H1 (cell line): Measurements from ENCODE around the gene ARHGAP26. TPM values are rescaled to one million over a fixed set of nuclear protein-coding genes. Genes with fewer than 3 reads are reported as not detected.

Experiments
- CTCF ChIA-PET: fragments of 300-600 bp; sonication (Branson Sonifier 250); formaldehyde crosslinking; loops from one replicate; lab custom pipeline; 2021; ENCODE audit not compliant: partially characterized antibody; lab: Charles Lee
- POLR2A ChIA-PET: fragments of 300-600 bp; sonication (Branson Sonifier 250); formaldehyde crosslinking; loops from one replicate; lab custom pipeline; 2021; ENCODE audit warnings: inconsistent platforms; ENCODE audit not compliant: partially characterized antibody; lab: Charles Lee
- DNase-seq, 2 experiments: peaks; one replicate each; pipeline versions ENCODE4 v3.0.0 to v3.0.0-alpha.2; 2010 to 2022; ENCODE audit warnings: low spot score in 2 of 2, low read depth in 1 of 2, mixed read lengths in 1 of 2
- FAIRE-seq: peaks from 2 replicates; lab custom pipeline; 2011; peaks lifted over from hg19 to GRCh38; lab: Jason Lieb, UNC
- H2AFZ ChIP-seq: 2 replicates; pipeline ENCODE4 v1.8.1; 2012; ENCODE audit warnings: low read length, inconsistent platforms
- H2AK5ac ChIP-seq: 2 replicates; pipeline ENCODE4 v1.6.1; 2013; ENCODE audit warnings: low read depth, low read length
- H2BK120ac ChIP-seq: replicated peaks from 2 replicates; pipeline ENCODE3; 2013; ENCODE audit warnings: low read depth, low read length, inconsistent platforms
- H2BK12ac ChIP-seq: 2 replicates; pipeline ENCODE4 v1.6.1; 2013; ENCODE audit warnings: low read depth, low read length
- H2BK15ac ChIP-seq: 2 replicates; pipeline ENCODE4 v1.6.1; 2013; ENCODE audit warnings: low read length
- H2BK20ac ChIP-seq: 2 replicates; pipeline ENCODE4 v1.6.1; 2013; ENCODE audit warnings: low read length
- H2BK5ac ChIP-seq: 2 replicates; pipeline ENCODE4 v1.6.1; 2013; ENCODE audit warnings: low read depth, low read length
- H3K14ac ChIP-seq: 2 replicates; pipeline ENCODE4 v1.6.1; 2013; ENCODE audit warnings: inconsistent platforms; ENCODE audit not compliant: insufficient read length
- H3K18ac ChIP-seq: 2 replicates; pipeline ENCODE4 v1.6.1; 2013; ENCODE audit warnings: low read length; ENCODE audit errors: extremely low read depth
- H3K23ac ChIP-seq: 2 replicates; pipeline ENCODE4 v1.6.1; 2013; ENCODE audit warnings: inconsistent platforms; ENCODE audit not compliant: insufficient read length
- H3K23me2 ChIP-seq: 2 replicates; pipeline ENCODE4 v1.6.1; 2013; ENCODE audit warnings: low read depth, low read length
- H3K27ac ChIP-seq: 2 replicates; pipeline ENCODE4 v1.6.1; 2011; ENCODE audit warnings: low read depth, low read length, inconsistent platforms
- H3K27me3 ChIP-seq, 4 experiments: replicated peaks in 1 of 4; 1 replicate in 1 of 4; 2 replicates in 3 of 4; pipeline versions ENCODE4 v1.6.1 to v1.8.1; 2011 to 2013; ENCODE audit warnings: low read length in 3 of 4, mild to moderate bottlenecking in 3 of 4, inconsistent platforms in 2 of 4, mixed read lengths in 2 of 4, moderate library complexity in 1 of 4; ENCODE audit not compliant: control insufficient read depth in 3 of 4, insufficient read depth in 3 of 4; ENCODE audit errors: extremely low read depth in 1 of 4
- H3K36me3 ChIP-seq, 4 experiments: 2 replicates each; pipeline versions ENCODE4 v1.6.1 to v1.8.1; 2011 to 2013; ENCODE audit warnings: mild to moderate bottlenecking in 4 of 4, low read length in 3 of 4, moderate library complexity in 2 of 4, control low read depth in 1 of 4, inconsistent platforms in 1 of 4; ENCODE audit not compliant: insufficient read depth in 4 of 4, control insufficient read depth in 2 of 4
- H3K4ac ChIP-seq: replicated peaks from 2 replicates; pipeline ENCODE3; 2013; ENCODE audit warnings: low read length, low read depth, mixed read lengths, inconsistent platforms; ENCODE audit not compliant: insufficient read length
- H3K4me1 ChIP-seq, 4 experiments: replicated peaks in 1 of 4; 1 replicate in 1 of 4; 2 replicates in 3 of 4; pipeline versions ENCODE4 v1.6.1 to v1.8.1; 2011 to 2013; ENCODE audit warnings: low read length in 3 of 4, inconsistent platforms in 2 of 4, mixed read lengths in 1 of 4; ENCODE audit not compliant: insufficient read depth in 4 of 4, control insufficient read depth in 3 of 4
- H3K4me2 ChIP-seq, 2 experiments: 2 replicates each; pipeline versions ENCODE4 v1.6.1 to v1.8.1; 2011 to 2013; ENCODE audit warnings: low read depth in 2 of 2, low read length in 2 of 2, control low read depth in 1 of 2, inconsistent platforms in 1 of 2, mild to moderate bottlenecking in 1 of 2; ENCODE audit not compliant: insufficient read depth in 1 of 2
- H3K4me3 ChIP-seq, 4 experiments: fragments of 200-600, 300-600 bp in 1 of 4; sonication (generic), shearing (Covaris generic), sonication (Bioruptor Twin) in 1 of 4; 2 replicates each; pipeline versions ENCODE4 v1.5.1 to v1.8.1; 2011 to 2016; ENCODE audit warnings: low read length in 4 of 4, low read depth in 3 of 4, control low read depth in 2 of 4, inconsistent platforms in 2 of 4, mild to moderate bottlenecking in 2 of 4, mixed read lengths in 1 of 4, moderate library complexity in 1 of 4; ENCODE audit not compliant: insufficient read depth in 2 of 4; ENCODE audit errors: extremely low read depth in 1 of 4
- H3K56ac ChIP-seq: replicated peaks from 2 replicates; pipeline ENCODE3; 2013; ENCODE audit warnings: low read depth, mild to moderate bottlenecking, mixed read lengths, low read length, inconsistent platforms; ENCODE audit not compliant: insufficient read length
- H3K79me1 ChIP-seq: 2 replicates; pipeline ENCODE4 v1.6.1; 2013; ENCODE audit warnings: low read depth, low read length, control low read depth
- H3K79me2 ChIP-seq, 2 experiments: 2 replicates each; pipeline versions ENCODE4 v1.6.1 to v1.8.1; 2012 to 2013; ENCODE audit warnings: low read length in 2 of 2, mild to moderate bottlenecking in 2 of 2, inconsistent platforms in 1 of 2; ENCODE audit not compliant: insufficient read depth in 2 of 2, control insufficient read depth in 1 of 2
- H3K9ac ChIP-seq, 4 experiments: replicated peaks in 1 of 4; 1 replicate in 1 of 4; 2 replicates in 3 of 4; pipeline versions ENCODE4 v1.6.1 to v1.8.1; 2011 to 2013; ENCODE audit warnings: low read depth in 3 of 4, low read length in 3 of 4, control low read depth in 2 of 4, mild to moderate bottlenecking in 2 of 4, moderate library complexity in 2 of 4, inconsistent platforms in 1 of 4; ENCODE audit errors: extremely low read depth in 1 of 4
- H3K9me3 ChIP-seq, 2 experiments: 2 replicates each; pipeline versions ENCODE4 v1.6.1 to v1.8.1; 2012 to 2013; ENCODE audit warnings: mild to moderate bottlenecking in 2 of 2, moderate library complexity in 2 of 2, control low read depth in 1 of 2, inconsistent platforms in 1 of 2, low read depth in 1 of 2, low read length in 1 of 2, mixed read lengths in 1 of 2; ENCODE audit not compliant: insufficient read depth in 2 of 2
- H4K20me1 ChIP-seq, 2 experiments: replicated peaks in 1 of 2; 2 replicates each; pipeline versions ENCODE3 to v1.8.1; 2011 to 2013; ENCODE audit warnings: inconsistent platforms in 2 of 2, low read length in 2 of 2, mild to moderate bottlenecking in 1 of 2; ENCODE audit not compliant: insufficient read depth in 2 of 2, control insufficient read depth in 1 of 2
- H4K5ac ChIP-seq: 2 replicates; pipeline ENCODE4 v1.6.1; 2013; ENCODE audit warnings: low read length, low read depth, mixed read lengths, inconsistent platforms; ENCODE audit not compliant: insufficient read length
- H4K8ac ChIP-seq: 2 replicates; pipeline ENCODE4 v1.8.0; 2013; ENCODE audit warnings: mild to moderate bottlenecking, moderate library complexity, low read length, inconsistent platforms; ENCODE audit not compliant: insufficient read depth; ENCODE audit errors: extremely low read depth
- H4K91ac ChIP-seq: replicated peaks from 2 replicates; pipeline ENCODE3; 2013; ENCODE audit warnings: low read length, mixed read lengths, inconsistent platforms; ENCODE audit not compliant: insufficient read length
- CTBP2 ChIP-seq: IDR thresholded peaks from 2 replicates; pipeline ENCODE4 v1.7.0; 2011; ENCODE audit warnings: borderline replicate concordance, mild to moderate bottlenecking, moderate library complexity, mixed read lengths, low read length; ENCODE audit not compliant: insufficient read depth, insufficient read length
- GABPA ChIP-seq: IDR thresholded peaks from 2 replicates; pipeline ENCODE4 v1.6.1; 2011; ENCODE audit warnings: mild to moderate bottlenecking, low read length, moderate library complexity, borderline replicate concordance; ENCODE audit not compliant: insufficient read depth
- KDM4A ChIP-seq: IDR thresholded peaks from one replicate; pipeline ENCODE4 v1.7.1; 2012; ENCODE audit warnings: low read depth, mild to moderate bottlenecking, moderate library complexity, low read length, inconsistent platforms; ENCODE audit not compliant: severe bottlenecking
- RNF2 ChIP-seq: fragments of 200-900, 300-1000 bp; sonication (generic); IDR thresholded peaks from 2 replicates; pipeline ENCODE4 v1.7.1; 2016; ENCODE audit warnings: borderline replicate concordance, low read depth, mild to moderate bottlenecking, antibody characterized with exemption, low read length; ENCODE audit not compliant: poor library complexity, severe bottlenecking; ENCODE audit errors: missing control alignments
- TAF7 ChIP-seq: optimal IDR thresholded peaks from 2 replicates; pipeline ENCODE3; 2011; ENCODE audit warnings: low read depth, mild to moderate bottlenecking, inconsistent platforms, low read length, moderate library complexity, borderline replicate concordance
- TBP ChIP-seq: IDR thresholded peaks from 2 replicates; pipeline ENCODE4 v1.6.1; 2011; ENCODE audit warnings: low read depth, low read length, improper control_type of control experiment
- TEAD4 ChIP-seq: IDR thresholded peaks from 2 replicates; pipeline ENCODE4 v1.6.1; 2012; ENCODE audit warnings: low read depth, low read length, inconsistent platforms, mixed read lengths
- USF2 ChIP-seq: IDR thresholded peaks from 2 replicates; pipeline ENCODE4 v1.6.1; 2011; ENCODE audit warnings: low read length, improper control_type of control experiment
- WGBS, 2 experiments: shearing (Covaris generic) in 1 of 2; methylation state at CpG; one replicate each; pipeline versions ENCODE4 v1.1.6 to v1.1.7; 2013 to 2015; ENCODE audit warnings: low lambda C conversion rate in 2 of 2, mixed read lengths in 2 of 2, inconsistent platforms in 1 of 2, low coverage in 1 of 2, missing lambda C conversion rate in 1 of 2; ENCODE audit not compliant: insufficient replicate concordance in 2 of 2, insufficient coverage in 1 of 2, insufficient read length in 1 of 2; ENCODE audit errors: extremely low coverage in 1 of 2, missing lambda C conversion rate in 1 of 2; 5-methylcytosine and 5-hydroxymethylcytosine counted together
- polyA plus RNA-seq, 7 experiments: library from polyadenylated mRNA; depleted of rRNA in 3 of 7; stranded (reverse) in 5 of 7; unstranded in 2 of 7; fragments of >200 nt in 5 of 7; fragments of 200-250 nt in 2 of 7; gene quantifications; 1 replicate in 5 of 7; 2 replicates in 1 of 7; 4 replicates in 1 of 7; pipeline versions ENCODE4 v1.2.1 to v1.2.3, GENCODE V29; 2011 to 2013; ENCODE audit warnings: missing spikeins in 2 of 7, mixed read lengths in 2 of 7
- total RNA-seq: library from RNA; stranded (reverse); fragmentation: NEBNext Ultra II Directional; extraction: Animal tissue kit (Norgen Biotek cat#: 25700); gene quantifications from 2 replicates; pipeline ENCODE4 v1.2.1, GENCODE V29; 2021

ARHGAP26 gene
- total and polyA plus RNA-seq, 2 of the 8 experiments (the other 6 are each of a cell fraction or from before 2014, with no cell fraction given): 7.1 to 24.8 TPM

- Histone ChIP-seq H3K4ac (peak overlapping the region; percentile 75), H3K56ac (no peak overlapping the region), H2BK120ac (no peak overlapping the region), H3K27me3 (no peaks in the 10 kb centered on the region), H2BK20ac (no peak overlapping the region), H3K4me2 (no peak overlapping the region), H3K14ac (no peak overlapping the region), H3K79me2 (no peaks in the 10 kb centered on the region), H3K27ac (no peak overlapping the region), H2BK15ac (no peak overlapping the region), H2AK5ac (no peak overlapping the region), H4K8ac (no peak overlapping the region), H3K36me3 (no peaks in the 10 kb centered on the region), H3K23ac (no peak overlapping the region), H3K9me3 (no peaks in the 10 kb centered on the region), H4K5ac (no peak overlapping the region), H3K79me1 (no peaks in the 10 kb centered on the region), H3K9ac (no peak overlapping the region), H4K20me1 (no peaks in the 10 kb centered on the region), H3K18ac (no peak overlapping the region), H3K23me2 (no peaks in the 10 kb centered on the region), H2AFZ (no peak overlapping the region), H4K91ac (no peak overlapping the region), H3K4me3 (no peak overlapping the region), H2BK5ac (no peak overlapping the region), H2BK12ac (0 out of 2 replicates have a peak overlapping the region, but pooled peaks have one; percentile 39), H3K4me1 (peaks cover 3 to 16% (median 3%) of the 10 kb centered on the region in 4 experiments; a peak in 6 of 7 replicates)
- FAIRE-seq (no peak), DNase-seq (no peak)
- TF ChIP-seq USF2 (no peak), TEAD4 (no peak), KDM4A (no peak), TBP (no peak), CTBP2 (no peak), GABPA (no peak), TAF7 (no peak), RNF2 (no peak)
- WGBS, 2 experiments: 90% methylated on average over 3 of the region's 3 CpGs; no CpG with 5 or more reads in 1 of the 2 experiments
- CTCF ChIA-PET: interaction anchor here (0.7 to 1.8 kb wide), 8 partner anchors 9 to 205 kb away, joined by 3 to 5 read pairs (median 4); no protein-coding TSS in a partner anchor
- POLR2A ChIA-PET: interaction anchor here (0.9 kb wide), 1 partner anchor 12 kb away, joined by 3 read pairs; no protein-coding TSS in a partner anchor
Measured at GRCh38 chr5:143108498-143109128, 338.4 kb downstream of the ARHGAP26 start.
